ENCODE data around the gene ZDHHC22.

GRCh38 chr14:77140359-77141213 lies 1.0 kb downstream of the ZDHHC22 start:
- TF ChIP-seq EP300 (IDR thresholded peaks at IDR 0.05; ENCODE audit: borderline replicate concordance in 1 of 2, low read depth in 1 of 2, low read length in 1 of 2) (no peak), RCOR1 (IDR thresholded peaks at IDR 0.05; ENCODE audit: low read length) (no peak), POLR2AphosphoS5 (IDR thresholded peaks at IDR 0.05; ENCODE audit: low read depth, low read length) (no peak), CTCF (IDR thresholded peaks at IDR 0.05) (no peak), EZH2phosphoT487 (IDR thresholded peaks at IDR 0.05; ENCODE audit: borderline replicate concordance, low read depth) (no peak), MAX (IDR thresholded peaks at IDR 0.05; ENCODE audit: low read depth) (no peak), ZBTB33 (IDR thresholded peaks at IDR 0.05; ENCODE audit: borderline replicate concordance, low read depth) (no peak)

Measured in SK-N-SH (cell line).